Gastroesophageal sphincter (tissue), 4 donors: ENCODE results near the gene CD300A. TPM values are rescaled to one million over a fixed set of nuclear protein-coding genes. Genes with fewer than 3 reads are reported as not detected.

ENCODE experiments used
- ATAC-seq: fragments of 150-250 bp; one replicate; pipeline ENCODE4 v1.9.1; 2016; ENCODE audit warnings: mild to moderate bottlenecking, moderate library complexity
- H3K27ac ChIP-seq, 4 donors: fragments of 200-600 bp; sonication (generic) in 3 of 4; 1 replicate in 3 of 4; 2 replicates in 1 of 4; pipeline ENCODE4 v1.5.1; 2016 to 2019
- H3K27me3 ChIP-seq: fragments of 200-600 bp; sonication (generic); one replicate; pipeline ENCODE4 v1.5.1; 2019
- H3K36me3 ChIP-seq, 2 donors: fragments of 200-600 bp; sonication (generic); one replicate each; pipeline ENCODE4 v1.5.1; 2019; ENCODE audit warnings: control low read depth in 1 of 2
- H3K4me1 ChIP-seq, 3 donors: fragments of 200-600 bp; sonication (generic); 1 replicate in 2 of 3; 2 replicates in 1 of 3; pipeline ENCODE4 v1.5.1; 2016 to 2019; ENCODE audit warnings: control low read depth in 2 of 3
- H3K4me3 ChIP-seq, 2 donors: fragments of 200-600 bp; sonication (generic); one replicate each; pipeline ENCODE4 v1.5.1; 2019; ENCODE audit warnings: mild to moderate bottlenecking in 1 of 2, moderate library complexity in 1 of 2
- H3K9me3 ChIP-seq, 3 donors: fragments of 200-600 bp; sonication (generic); one replicate each; pipeline ENCODE4 v1.5.1; 2017 to 2019; ENCODE audit warnings: control low read depth in 2 of 3
- CTCF ChIP-seq, 4 experiments: fragments of 200-600 bp in 2 of 4; fragments of 450-650 bp in 2 of 4; sonication (generic) in 1 of 4; IDR thresholded peaks; one replicate each; pipeline ENCODE4 v1.5.1; 2017 to 2019; ENCODE audit warnings: antibody characterized with exemption in 4 of 4, mild to moderate bottlenecking in 2 of 4, moderate library complexity in 2 of 4
- EP300 ChIP-seq: sonication (generic); formaldehyde crosslinking; IDR thresholded peaks from one replicate; pipeline ENCODE4 v1.6.1; 2017; ENCODE audit warnings: antibody characterized with exemption, mild to moderate bottlenecking
- POLR2A ChIP-seq, 2 donors: fragments of 450-650 bp; IDR thresholded peaks; one replicate each; pipeline ENCODE4 v1.6.1; 2017; ENCODE audit warnings: antibody characterized with exemption in 2 of 2, mild to moderate bottlenecking in 2 of 2, moderate library complexity in 1 of 2
- POLR2AphosphoS5 ChIP-seq: sonication (generic); formaldehyde crosslinking; IDR thresholded peaks from one replicate; pipeline ENCODE4 v1.6.1; 2017; ENCODE audit warnings: antibody characterized with exemption
- WGBS, 2 donors: methylation state at CpG; one replicate each; pipeline ENCODE4 v1.1.5; 2018; ENCODE audit warnings: low coverage in 1 of 2; 5-methylcytosine and 5-hydroxymethylcytosine counted together
- total RNA-seq, 4 donors: library from RNA; depleted of rRNA; stranded (reverse); fragments of >200 nt; gene quantifications; one replicate each; pipeline ENCODE4 v1.1.0, GENCODE V29; 2016

Gene CD300A
- total RNA-seq, 4 donors from 2014 or later: 2.0 to 5.8 (median 3.1) TPM

GRCh38 chr17:74490716-74491115 is 24.3 kb downstream of the CD300A start:
- no peaks in the 10 kb centered on the region for H3K4me1 ChIP-seq
- TF ChIP-seq POLR2AphosphoS5 (no peak), CTCF (IDR thresholded peaks at IDR 0.05) (no peak), EP300 (no peak), POLR2A (IDR thresholded peaks at IDR 0.05) (no peak)
- no peaks in the 10 kb centered on the region for H3K36me3 ChIP-seq
- WGBS, 2 donors: 60 to 76% methylated on average over 4 to 6 of the region's 9 CpGs
- H3K27ac ChIP-seq: no peak overlapping the region
- peaks cover 33% of the 10 kb centered on the region for H3K27me3 ChIP-seq
- ATAC-seq: no peak
- H3K9me3 ChIP-seq: no peaks in the 10 kb centered on the region
- no peak overlapping the region for H3K4me3 ChIP-seq

- Histone ChIP-seq H3K4me1 (no peaks in the 10 kb centered on the region), H3K4me3 (no peak overlapping the region), H3K36me3 (no peaks in the 10 kb centered on the region), H3K27me3 (peaks cover 26% of the 10 kb centered on the region), H3K27ac (no peak overlapping the region), H3K9me3 (no peaks in the 10 kb centered on the region)
- WGBS, 2 donors: 63 to 78% methylated on average over 5 to 7 of the region's 7 CpGs
- ATAC-seq: no peak
- no peak for TF ChIP-seq POLR2A (IDR thresholded peaks at IDR 0.05)
- no peak for TF ChIP-seq CTCF (IDR thresholded peaks at IDR 0.05)
- TF ChIP-seq POLR2AphosphoS5: no peak
- TF ChIP-seq EP300: no peak
Observed at GRCh38 chr17:74491626-74492025, 25.2 kb downstream of the CD300A start.

- Histone ChIP-seq H3K36me3 (no peaks in the 10 kb centered on the region), H3K27ac (no peak overlapping the region), H3K4me3 (no peak overlapping the region), H3K4me1 (no peaks in the 10 kb centered on the region), H3K27me3 (peaks cover 26% of the 10 kb centered on the region), H3K9me3 (no peaks in the 10 kb centered on the region)
- ATAC-seq: no peak
- TF ChIP-seq EP300 (no peak), POLR2A (IDR thresholded peaks at IDR 0.05) (no peak), CTCF (IDR thresholded peaks at IDR 0.05) (peak; percentile 78 to 86 (median 82))
- 37 to 49% methylated on average over 3 to 8 of the region's 11 CpGs for WGBS, 2 donors
Observed at GRCh38 chr17:74493331-74493833, 26.9 kb downstream of the CD300A start.

- TF ChIP-seq EP300 (no peak), CTCF (IDR thresholded peaks at IDR 0.05) (no peak), POLR2AphosphoS5 (no peak), POLR2A (IDR thresholded peaks at IDR 0.05) (no peak)
- H3K27ac ChIP-seq: no peak overlapping the region
- no peaks in the 10 kb centered on the region for H3K9me3 ChIP-seq
- WGBS, 2 donors: 39 to 61% methylated on average over 3 to 4 of the region's 5 CpGs
- no peaks in the 10 kb centered on the region for H3K4me1 ChIP-seq
- ATAC-seq: no peak
- no peaks in the 10 kb centered on the region for H3K36me3 ChIP-seq
- H3K27me3 ChIP-seq: peaks cover 34% of the 10 kb centered on the region
- no peak overlapping the region for H3K4me3 ChIP-seq
Observed at GRCh38 chr17:74497471-74497870, 31.0 kb downstream of the CD300A start.

- H3K9me3 ChIP-seq: no peaks in the 10 kb centered on the region
- ATAC-seq: no peak
- no peaks in the 10 kb centered on the region for H3K36me3 ChIP-seq
- H3K27ac ChIP-seq: no peak overlapping the region
- no peak for TF ChIP-seq POLR2A (IDR thresholded peaks at IDR 0.05)
- 79 to 88% methylated on average over 3 of the region's 3 CpGs for WGBS, 2 donors
- no peak overlapping the region for H3K4me3 ChIP-seq
- H3K4me1 ChIP-seq: no peaks in the 10 kb centered on the region
- H3K27me3 ChIP-seq: peaks cover 33% of the 10 kb centered on the region
Observed at GRCh38 chr17:74499992-74500391, 33.6 kb downstream of the CD300A start.
